Adrenal gland (tissue), 12 donors: ENCODE measurements around the gene FRMD3. TPM values are rescaled to one million over a fixed set of nuclear protein-coding genes. Genes with fewer than 3 reads are reported as not detected.

Source experiments
- DNase-seq, 7 donors: peaks; one replicate each; pipeline ENCODE4 v3.0.0-alpha.2; 2019 to 2020
- H3K27ac ChIP-seq, 5 donors: fragments of 200-600 bp; sonication (generic) in 4 of 5; 1 replicate in 3 of 5; 2 replicates in 2 of 5; pipeline versions ENCODE4 v1.5.1 to v1.8.0; 2016 to 2020; ENCODE audit warnings: mild to moderate bottlenecking in 1 of 5
- H3K27me3 ChIP-seq: fragments of 200-600 bp; 2 replicates; pipeline ENCODE4 v1.8.0; 2021
- H3K36me3 ChIP-seq, 2 donors: fragments of 200-600 bp; replicated peaks in 1 of 2; 1 replicate in 1 of 2; 2 replicates in 1 of 2; pipeline versions ENCODE4 v1.5.1 to v1.8.0; 2018 to 2022
- H3K4me1 ChIP-seq, 2 donors: fragments of 200-600 bp; replicated peaks in 1 of 2; 1 replicate in 1 of 2; 2 replicates in 1 of 2; pipeline versions ENCODE4 v1.5.1 to v1.8.0; 2018 to 2021
- H3K4me3 ChIP-seq, 4 donors: fragments of 200-600 bp; sonication (generic) in 3 of 4; one replicate each; pipeline ENCODE4 v1.5.1; 2016 to 2018
- H3K9me3 ChIP-seq, 3 donors: fragments of 200-600 bp; sonication (generic) in 1 of 3; replicated peaks in 1 of 3; 1 replicate in 2 of 3; 2 replicates in 1 of 3; pipeline versions ENCODE4 v1.5.1 to v1.8.0; 2016 to 2021
- POLR2A ChIP-seq, 2 donors: fragments of 450-650 bp; IDR thresholded peaks; one replicate each; pipeline ENCODE4 v1.6.1; 2017; ENCODE audit warnings: antibody characterized with exemption in 2 of 2, mild to moderate bottlenecking in 2 of 2, moderate library complexity in 1 of 2
- WGBS, 4 donors: extraction: QIAGEN DNeasy Blood & Tissue Kit in 2 of 4; methylation state at CpG; one replicate each; pipeline versions ENCODE4 v1.1.5 to v1.1.7; 2013 to 2017; 5-methylcytosine and 5-hydroxymethylcytosine counted together
- intact Hi-C, 2 donors: fragments of 100-400 bp; cut with DNase I; formaldehyde crosslinking; loops; one replicate each; pipeline versions ENCODE4 v1.14.1 to v1.15.0; 2022 to 2023
- polyA plus RNA-seq, 3 donors: library from polyadenylated mRNA; stranded (reverse); fragments of 200-250 nt in 2 of 3; fragments of 350-450 nt in 1 of 3; fragmentation: Illumina TruSeq in 1 of 3; extraction: RNeasy Lipid Tissue Mini Kit (QIAGEN cat#74804) in 1 of 3; gene quantifications; one replicate each; pipeline ENCODE4 v1.2.3, GENCODE V29; 2013 to 2014
- total RNA-seq, 9 donors: library from RNA; depleted of rRNA in 4 of 9; stranded (reverse); fragments of >200 nt in 4 of 9; fragments of 120-200 nt in 1 of 9; fragmentation: NEBNext Ultra II Directional in 1 of 9; extraction: Animal tissue kit (Norgen Biotek cat#: 25700) in 1 of 9; gene quantifications; one replicate each; pipeline versions ENCODE4 v1.1.0 to v1.2.4, GENCODE V29; 2013 to 2023
- TF ChIP-seq, protein P1 (sequence below), 6 experiments: fragments of 450-650 bp in 4 of 6; fragments of 200-600 bp in 2 of 6; sonication (generic) in 1 of 6; IDR thresholded peaks; 1 replicate in 5 of 6; 2 replicates in 1 of 6; pipeline versions ENCODE4 v1.5.1 to v1.8.0; 2016 to 2021; ENCODE audit warnings: antibody characterized with exemption in 6 of 6, mild to moderate bottlenecking in 2 of 6, moderate library complexity in 1 of 6
- donor health status: healthy with polysubstance abuse.
- donor health status: Bipolar disorder and iron deficiency.
- donor health status: DM: yes; HTN: yes; CAD: no.
- donor health status: DM: no; HTN: no; CAD: no.
- donor health status: DM: no; HTN: no; CAD: no.
- donor health status: DM: yes; HTN: yes; CAD: no.

Gene FRMD3
- total and polyA plus RNA-seq, 12 donors = 1.8 to 32.9 (median 13.6) TPM

DNA sequence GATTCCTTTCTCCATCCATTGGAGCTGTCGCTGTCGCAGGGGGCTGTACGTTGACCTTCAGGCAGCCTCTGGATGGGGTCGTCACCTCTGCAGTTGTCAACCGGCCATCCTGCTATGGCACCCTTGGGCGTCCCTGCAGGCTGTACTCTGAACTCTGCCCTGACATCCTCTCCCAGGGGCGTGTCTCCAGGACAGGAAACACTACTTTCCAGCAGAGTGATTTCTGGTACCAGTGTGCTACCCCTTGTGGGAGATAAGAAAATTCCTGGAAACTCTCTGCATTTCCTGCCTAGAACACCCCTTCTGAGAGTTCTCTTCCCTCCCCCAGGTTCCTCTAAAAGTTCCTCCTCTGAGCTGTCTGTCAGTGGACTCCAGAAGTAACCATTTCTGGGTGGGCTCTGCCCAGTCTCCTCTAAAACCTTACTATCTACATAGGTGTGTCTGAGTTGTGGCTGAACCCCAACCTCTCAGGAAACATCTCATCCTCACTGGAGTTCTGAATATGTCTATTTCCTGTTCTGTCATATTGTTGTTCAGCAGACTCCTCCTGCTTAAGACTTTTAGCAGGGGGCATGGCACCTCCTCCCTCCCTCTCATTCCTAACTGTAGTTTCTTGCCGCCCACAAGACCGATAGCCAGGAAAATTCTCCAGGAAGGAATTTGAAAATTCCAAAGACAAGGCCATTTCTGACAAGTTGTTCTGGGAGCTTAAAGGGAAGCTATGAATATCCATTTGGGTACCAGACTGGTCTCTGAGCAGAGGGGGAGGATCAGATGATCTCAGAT, 329.9 kb downstream of the FRMD3 start:
- Histone ChIP-seq H3K4me3 (no peak overlapping the region), H3K4me1 (no peaks in the 10 kb centered on the region), H3K27me3 (no peaks in the 10 kb centered on the region), H3K36me3 (no peaks in the 10 kb centered on the region), H3K27ac (peak overlapping the region in 1 of 5 donors; percentile 46), H3K9me3 (no peaks in the 10 kb centered on the region)
- peak in 5 of 7 donors; percentile 17 to 66 (median 37) for DNase-seq
- intact Hi-C loops = loop anchor here (10.0 kb wide), 2 partner anchors 117 to 337 kb away; no protein-coding TSS in a partner anchor
- 67 to 82% (median 71%) methylated on average over 9 of the region's 9 CpGs for WGBS, 4 donors
- no peak for TF ChIP-seq POLR2A (IDR thresholded peaks at IDR 0.05)
- TF ChIP-seq, protein P1, sequence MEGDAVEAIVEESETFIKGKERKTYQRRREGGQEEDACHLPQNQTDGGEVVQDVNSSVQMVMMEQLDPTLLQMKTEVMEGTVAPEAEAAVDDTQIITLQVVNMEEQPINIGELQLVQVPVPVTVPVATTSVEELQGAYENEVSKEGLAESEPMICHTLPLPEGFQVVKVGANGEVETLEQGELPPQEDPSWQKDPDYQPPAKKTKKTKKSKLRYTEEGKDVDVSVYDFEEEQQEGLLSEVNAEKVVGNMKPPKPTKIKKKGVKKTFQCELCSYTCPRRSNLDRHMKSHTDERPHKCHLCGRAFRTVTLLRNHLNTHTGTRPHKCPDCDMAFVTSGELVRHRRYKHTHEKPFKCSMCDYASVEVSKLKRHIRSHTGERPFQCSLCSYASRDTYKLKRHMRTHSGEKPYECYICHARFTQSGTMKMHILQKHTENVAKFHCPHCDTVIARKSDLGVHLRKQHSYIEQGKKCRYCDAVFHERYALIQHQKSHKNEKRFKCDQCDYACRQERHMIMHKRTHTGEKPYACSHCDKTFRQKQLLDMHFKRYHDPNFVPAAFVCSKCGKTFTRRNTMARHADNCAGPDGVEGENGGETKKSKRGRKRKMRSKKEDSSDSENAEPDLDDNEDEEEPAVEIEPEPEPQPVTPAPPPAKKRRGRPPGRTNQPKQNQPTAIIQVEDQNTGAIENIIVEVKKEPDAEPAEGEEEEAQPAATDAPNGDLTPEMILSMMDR (IDR thresholded peaks at IDR 0.05) = no peak

- H3K4me3 ChIP-seq = no peak overlapping the region
- peak in 5 of 7 donors; percentile 23 to 62 (median 39) for DNase-seq
- H3K27ac ChIP-seq = no peak overlapping the region
- no peaks in the 10 kb centered on the region for H3K27me3 ChIP-seq
- H3K36me3 ChIP-seq = no peaks in the 10 kb centered on the region
- intact Hi-C loops = loop anchor here (10.0 kb wide), 2 partner anchors 121 to 341 kb away; no protein-coding TSS in a partner anchor
- no peaks in the 10 kb centered on the region for H3K4me1 ChIP-seq
- H3K9me3 ChIP-seq = no peaks in the 10 kb centered on the region
- WGBS, 4 donors = 71 to 91% (median 78%) methylated on average over 1 of the region's 1 CpG
- TF ChIP-seq, protein P1 (IDR thresholded peaks at IDR 0.05) = peak; percentile 15 to 45 (median 36)
- TF ChIP-seq POLR2A (IDR thresholded peaks at IDR 0.05) = no peak
Measured at GRCh38 chr9:83204047-83204446, 334.2 kb downstream of the FRMD3 start.

GRCh38 chr9:83200531-83200930, 337.7 kb downstream of the FRMD3 start:
- intact Hi-C loops = loop anchor here (10.0 kb wide), 2 partner anchors 124 to 344 kb away; no protein-coding TSS in a partner anchor
- no peaks in the 10 kb centered on the region for H3K4me1 ChIP-seq
- 87 to 98% (median 93%) methylated on average over 2 of the region's 2 CpGs for WGBS, 4 donors
- no peaks in the 10 kb centered on the region for H3K9me3 ChIP-seq
- H3K27me3 ChIP-seq = no peaks in the 10 kb centered on the region
- no peaks in the 10 kb centered on the region for H3K36me3 ChIP-seq
- H3K27ac ChIP-seq = no peak overlapping the region
- TF ChIP-seq, protein P1 (IDR thresholded peaks at IDR 0.05) = no peak
- no peak for TF ChIP-seq POLR2A (IDR thresholded peaks at IDR 0.05)
- no peak overlapping the region for H3K4me3 ChIP-seq
- no peak for DNase-seq

DNA sequence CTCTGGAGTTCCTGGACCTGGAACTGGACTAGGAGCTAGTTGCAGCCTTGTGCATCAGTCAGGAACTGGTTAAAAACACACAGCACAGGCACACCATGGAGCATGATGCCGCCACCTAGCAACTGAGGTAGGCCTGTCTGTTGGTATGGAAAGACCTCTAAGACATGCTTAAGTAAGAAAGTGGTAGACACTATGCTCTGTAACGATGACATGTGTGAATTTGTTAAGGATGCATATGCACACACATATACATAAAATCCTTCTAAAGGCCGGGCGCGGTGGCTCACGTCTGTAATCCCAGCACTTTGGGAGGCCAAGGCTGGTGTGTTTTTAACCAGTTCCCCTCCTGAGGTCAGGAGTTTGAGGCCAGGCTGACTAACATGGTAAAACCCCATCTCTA, 338.4 kb downstream of the FRMD3 start:
- DNase-seq = no peak
- 60 to 74% (median 67%) methylated on average over 1 to 6 of the region's 6 CpGs for WGBS, 4 donors
- Histone ChIP-seq H3K27me3 (peaks cover 2% of the 10 kb centered on the region), H3K9me3 (no peaks in the 10 kb centered on the region), H3K4me1 (no peaks in the 10 kb centered on the region), H3K27ac (no peak overlapping the region), H3K36me3 (no peaks in the 10 kb centered on the region), H3K4me3 (no peak overlapping the region)
- no peak for TF ChIP-seq POLR2A (IDR thresholded peaks at IDR 0.05)
- TF ChIP-seq, protein P1 (IDR thresholded peaks at IDR 0.05) = no peak
- intact Hi-C loops = loop anchor here (10.0 kb wide), 3 partner anchors 125 to 405 kb away; no protein-coding TSS in a partner anchor
